Measurements from ENCODE around the gene GPX7. TPM values are rescaled to one million over a fixed set of nuclear protein-coding genes. Genes with fewer than 3 reads are reported as not detected.

GPX7 gene
- total RNA-seq, 1 experiment from 2014 or later = not detected

- peak; percentile 81 for DNase-seq
- Histone ChIP-seq H2AFZ (ENCODE audit: low read length) (peak overlapping the region; percentile 29; the same call in 1 of the 2 replicates), H3K9me3 (ENCODE audit: low read length) (no peaks in the 10 kb centered on the region), H3K4me1 (ENCODE audit: insufficient read depth, low read length) (no peaks in the 10 kb centered on the region; the same call in 1 of the 2 replicates), H4K20me1 (ENCODE audit: low read length) (no peaks in the 10 kb centered on the region), H3F3A (ENCODE audit: low read length, unreplicated experiment) (no peaks in the 10 kb centered on the region), H3K36me3 (ENCODE audit: low read depth, low read length) (no peaks in the 10 kb centered on the region), H3K9me2 (replicated peaks; ENCODE audit: low read length) (no peaks in the 10 kb centered on the region), H3K9ac (ENCODE audit: low read length) (no peak overlapping the region), H3K27me3 (ENCODE audit: low read length) (no peaks in the 10 kb centered on the region), H3K79me2 (ENCODE audit: low read length) (no peaks in the 10 kb centered on the region), H3K4me2 (ENCODE audit: low read length) (no peak overlapping the region), H3K4me3 (ENCODE audit: low read length) (no peak overlapping the region), H3K27ac (ENCODE audit: low read length) (no peak overlapping the region)
- no TSS peak for BruUV-seq (replicated peaks)
- TF ChIP-seq EZH2 (IDR thresholded peaks at IDR 0.05; ENCODE audit: low read length, unreplicated experiment) (no peak), CTCF (conservative IDR thresholded peaks at IDR 0.05; ENCODE audit: low read depth, low read length) (no peak), EZH2phosphoT487 (IDR thresholded peaks at IDR 0.05; ENCODE audit: borderline replicate concordance, low read length) (no peak)
- ChIA-PET POLR2A (ENCODE audit: unreplicated experiment) (interaction anchor here (0.5 kb wide), 1 partner anchor 238 kb away, joined by 3 read pairs; no protein-coding TSS in a partner anchor), CTCF (no interaction called here)
- peak; percentile 60 for ATAC-seq
- intact Hi-C loops (cut with micrococcal nuclease) = no loop called here
Measured at GRCh38 chr1:52604063-52604770, 2.0 kb downstream of the GPX7 start.

GRCh38 chr1:52613636-52614373 lies 11.6 kb downstream of the GPX7 start:
- no peaks in the 10 kb centered on the region for H3K9me2 ChIP-seq (replicated peaks; ENCODE audit: low read length)
- ChIA-PET POLR2A (ENCODE audit: unreplicated experiment) (no interaction called here), CTCF (interaction anchor here (0.6 kb wide), 1 partner anchor 1345 kb away, joined by 7 read pairs; no protein-coding TSS in a partner anchor)
- H2AFZ ChIP-seq (ENCODE audit: low read length) = no peak overlapping the region
- H3F3A ChIP-seq (ENCODE audit: low read length, unreplicated experiment) = no peaks in the 10 kb centered on the region
- H4K20me1 ChIP-seq (ENCODE audit: low read length) = no peaks in the 10 kb centered on the region
- H3K79me2 ChIP-seq (ENCODE audit: low read length) = no peaks in the 10 kb centered on the region
- no peaks in the 10 kb centered on the region for H3K36me3 ChIP-seq (ENCODE audit: low read depth, low read length)
- no peak overlapping the region for H3K4me3 ChIP-seq (ENCODE audit: low read length)
- BruUV-seq (replicated peaks) = no TSS peak
- TF ChIP-seq CTCF (conservative IDR thresholded peaks at IDR 0.05; ENCODE audit: low read depth, low read length) = no peak
- no peak for TF ChIP-seq EZH2 (IDR thresholded peaks at IDR 0.05; ENCODE audit: low read length, unreplicated experiment)
- TF ChIP-seq EZH2phosphoT487 (IDR thresholded peaks at IDR 0.05; ENCODE audit: borderline replicate concordance, low read length) = no peak
- no peak overlapping the region for H3K27ac ChIP-seq (ENCODE audit: low read length)
- no peaks in the 10 kb centered on the region for H3K4me1 ChIP-seq (ENCODE audit: insufficient read depth, low read length)
- no peak for DNase-seq
- intact Hi-C loops (cut with micrococcal nuclease) = no loop called here
- no peaks in the 10 kb centered on the region for H3K9me3 ChIP-seq (ENCODE audit: low read length)
- H3K9ac ChIP-seq (ENCODE audit: low read length) = no peak overlapping the region
- no peak overlapping the region for H3K4me2 ChIP-seq (ENCODE audit: low read length)
- ATAC-seq = no peak
- H3K27me3 ChIP-seq (ENCODE audit: low read length) = no peaks in the 10 kb centered on the region
